Epithelial cell of proximal tubule (primary cell): ENCODE data around the gene PNRC1. TPM values are rescaled to one million over a fixed set of nuclear protein-coding genes. Genes with fewer than 3 reads are reported as not detected.

Experiments used
- DNase-seq: peaks from one replicate; pipeline ENCODE4 v3.0.0-alpha.2; 2011; ENCODE audit warnings: low read depth
- H3K4me3 ChIP-seq: 2 replicates; pipeline ENCODE4 v1.5.1; 2011; ENCODE audit warnings: low read depth, mild to moderate bottlenecking, low read length
- CTCF ChIP-seq: conservative IDR thresholded peaks from 2 replicates; pipeline ENCODE4 v1.5.1; 2012; ENCODE audit warnings: low read depth, mild to moderate bottlenecking, low read length
- total RNA-seq: library from RNA; depleted of rRNA; stranded (reverse); fragments of >200 nt; gene quantifications from 2 replicates; pipeline ENCODE4 v1.2.3, GENCODE V29; 2015

PNRC1 gene
- total RNA-seq, 1 donor from 2014 or later = 62.6 TPM

- no peak overlapping the region for H3K4me3 ChIP-seq
- no peak for TF ChIP-seq CTCF
These were observed 17.9 kb downstream of the PNRC1 start for GRCh38 chr6:89098461-89098860.

DNA sequence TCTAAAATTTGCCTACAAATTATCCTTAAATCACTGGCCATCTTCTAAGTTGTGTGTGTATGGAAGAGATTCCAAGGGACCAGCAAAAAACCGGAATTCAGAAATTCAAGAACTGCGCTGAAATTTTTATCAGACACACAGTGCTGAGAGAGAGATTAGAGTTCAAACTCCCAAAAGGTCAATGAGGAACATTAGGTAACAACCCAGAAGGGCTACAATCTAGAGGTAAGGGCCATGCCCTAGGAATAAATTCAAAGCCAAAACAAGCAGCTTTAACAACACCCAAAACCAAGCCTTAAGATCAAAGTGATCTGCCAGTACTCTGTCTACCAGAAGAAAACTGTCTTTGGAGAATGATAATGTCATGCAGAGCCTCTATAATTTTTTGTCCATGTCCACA, 19.6 kb downstream of the PNRC1 start:
- no peak for DNase-seq
- no peak for TF ChIP-seq CTCF
- H3K4me3 ChIP-seq = no peak overlapping the region

More at GRCh38 chr6:89098461-89098860, 17.9 kb downstream of the PNRC1 start:
- DNase-seq = no peak

DNA sequence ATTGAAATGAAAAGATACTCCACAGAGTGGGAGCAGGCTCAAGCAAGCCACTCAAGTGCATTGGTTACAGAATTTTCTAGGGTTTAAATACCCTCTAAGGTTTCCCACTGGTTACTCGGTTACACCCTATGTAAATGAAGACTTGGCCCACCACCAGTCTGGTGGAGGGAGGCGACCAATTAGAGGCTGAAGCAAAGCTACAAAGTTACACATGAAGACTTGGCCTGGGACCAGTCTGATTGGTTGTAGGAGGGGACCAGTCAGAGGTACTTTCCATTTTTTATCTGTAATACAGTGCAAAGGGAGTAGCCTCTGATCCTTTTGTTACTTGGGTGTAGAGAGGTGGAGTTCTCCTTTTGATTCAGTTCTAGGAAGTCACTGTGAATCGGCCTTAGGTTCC, 29.7 kb downstream of the PNRC1 start:
- DNase-seq = no peak
- H3K4me3 ChIP-seq = no peak overlapping the region
- no peak for TF ChIP-seq CTCF

DNA sequence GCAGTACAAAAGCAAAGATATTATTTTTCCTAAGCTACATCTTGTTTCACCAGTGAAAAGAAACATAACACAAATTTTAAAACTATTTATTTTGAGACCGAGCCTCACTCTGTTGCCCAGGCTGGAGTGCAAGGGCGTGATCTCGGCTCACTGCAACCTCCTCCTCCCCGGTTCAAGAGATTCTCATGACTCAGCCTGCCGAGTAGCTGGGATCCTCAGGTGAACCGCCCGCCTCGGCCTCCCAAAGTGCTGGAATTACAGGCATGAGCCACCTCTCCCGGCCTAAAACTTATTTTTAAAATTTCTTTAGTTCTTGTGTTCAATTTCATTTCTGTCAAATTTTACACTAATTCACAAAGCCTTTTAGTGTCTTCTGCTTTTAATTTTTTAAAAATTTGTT, 31.4 kb downstream of the PNRC1 start:
- no peak for DNase-seq
- no peak overlapping the region for H3K4me3 ChIP-seq
- TF ChIP-seq CTCF = no peak

GRCh38 chr6:89116702-89117101, 36.2 kb downstream of the PNRC1 start:
- H3K4me3 ChIP-seq = peak overlapping the region; percentile 71
- no peak for TF ChIP-seq CTCF
- DNase-seq = no peak

- H3K4me3 ChIP-seq = peak within 1 kb of the TSS; percentile 71
- no peak for TF ChIP-seq CTCF
- no peak for DNase-seq
These were observed 36.9 kb downstream of the PNRC1 start, which contains the start of gene SRSF12 for GRCh38 chr6:89117211-89118108. SRSF12 (minus strand) TSS chr6:89118071; CDS start chr6:89117887, 184 bp downstream.

DNA sequence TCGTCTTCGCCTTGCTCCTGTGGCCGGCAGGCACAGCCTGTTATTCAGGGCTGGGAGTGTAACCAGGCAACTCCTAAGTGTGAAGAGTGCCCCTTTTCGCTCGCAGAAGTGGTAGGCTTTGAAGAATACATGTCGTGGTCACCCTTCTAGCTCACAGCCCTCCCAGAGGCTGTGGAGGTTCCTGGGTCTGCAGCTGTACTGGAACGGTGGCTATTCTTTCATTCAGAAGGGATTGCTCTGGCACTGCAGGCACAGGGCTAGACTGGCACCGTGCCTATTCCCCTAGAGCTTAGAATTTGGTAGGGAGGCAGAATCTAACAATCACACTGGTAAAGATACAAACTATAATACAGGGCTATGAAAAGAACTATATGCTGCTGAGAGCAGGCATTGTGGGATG, 38.4 kb downstream of the PNRC1 start:
- no peak overlapping the region for H3K4me3 ChIP-seq
- no peak for DNase-seq
- no peak for TF ChIP-seq CTCF
